Mucosa of descending colon (tissue), 3 donors: ENCODE results near the gene MISP. TPM values are rescaled to one million over a fixed set of nuclear protein-coding genes. Genes with fewer than 3 reads are reported as not detected.
"Not testable (repeated sequence)": the region's sequence is repeated elsewhere in the genome, so short reads cannot be mapped to it uniquely, and the experiment has no call there.

ENCODE experiments used
- ATAC-seq: fragments of 200-7000 bp; cut with Tn5 transposase; one replicate; pipeline ENCODE4 v1.9.1; 2020; ENCODE audit warnings: mild to moderate bottlenecking, moderate library complexity
- DNase-seq, 3 donors: peaks; one replicate each; pipeline ENCODE4 v3.0.0-alpha.2; 2020
- H3K36me3 ChIP-seq: fragments of 200-600 bp; one replicate; pipeline ENCODE4 v1.8.0; 2021; ENCODE audit warnings: low read depth, mild to moderate bottlenecking
- H3K4me1 ChIP-seq: fragments of 200-600 bp; one replicate; pipeline ENCODE4 v1.8.0; 2021; ENCODE audit warnings: low read depth, mild to moderate bottlenecking
- H3K4me3 ChIP-seq: fragments of 200-600 bp; one replicate; pipeline ENCODE4 v1.8.0; 2021; ENCODE audit warnings: mild to moderate bottlenecking
- H3K9me3 ChIP-seq: fragments of 200-600 bp; one replicate; pipeline ENCODE4 v1.8.0; 2021; ENCODE audit warnings: mild to moderate bottlenecking
- CTCF ChIP-seq: fragments of 200-600 bp; IDR thresholded peaks from one replicate; pipeline ENCODE4 v1.8.0; 2022; ENCODE audit warnings: antibody characterized with exemption, mild to moderate bottlenecking
- intact Hi-C, 2 donors: fragments of 100-400 bp; cut with DNase I in 1 of 2; cut with micrococcal nuclease in 1 of 2; formaldehyde crosslinking; loops; one replicate each; pipeline versions ENCODE4 v1.11.0 to v1.11.1; 2022; cut with DNase I, micrococcal nuclease
- long read RNA-seq, 2 donors: library from polyadenylated mRNA; unstranded; transcript quantifications; one replicate each; pipeline ENCODE4 v2.0.0, GENCODE V29; 2019 to 2021
- total RNA-seq, 3 donors: library from RNA; stranded (reverse); fragmentation: NEBNext Ultra II Directional in 2 of 3; extraction: Animal tissue kit (Norgen Biotek cat#: 25700) in 2 of 3; gene quantifications; one replicate each; pipeline versions ENCODE4 v1.2.1 to v1.2.4, GENCODE V29; 2021 to 2023
- donor health status: DM: no; HTN: no; CAD: no; lungs with moderate emphysema.
- donor health status: DM: no; HTN: no; CAD: no.
- donor health status: DM: no; HTN: yes; CAD: no.

The MISP gene
- 100 to 1,000 TPM; 184 to 443 (median 361) TPM for total RNA-seq
- long read RNA-seq, donor 1, transcript MISP-201 (5 exons, 2,871 nt) = major isoform, 148 of 661 reads
- long read RNA-seq, donor 1, partial matches to known transcripts = 287 of 661 reads
- long read RNA-seq, donor 1, other reads (novel, unspliced or antisense) = 226 of 661 reads
- long read RNA-seq, donor 2, transcript MISP-201 (5 exons, 2,871 nt) = major isoform, 95 of 360 reads
- long read RNA-seq, donor 2, partial matches to known transcripts = 41 of 360 reads
- long read RNA-seq, donor 2, other reads (novel, unspliced or antisense) = 224 of 360 reads

DNA sequence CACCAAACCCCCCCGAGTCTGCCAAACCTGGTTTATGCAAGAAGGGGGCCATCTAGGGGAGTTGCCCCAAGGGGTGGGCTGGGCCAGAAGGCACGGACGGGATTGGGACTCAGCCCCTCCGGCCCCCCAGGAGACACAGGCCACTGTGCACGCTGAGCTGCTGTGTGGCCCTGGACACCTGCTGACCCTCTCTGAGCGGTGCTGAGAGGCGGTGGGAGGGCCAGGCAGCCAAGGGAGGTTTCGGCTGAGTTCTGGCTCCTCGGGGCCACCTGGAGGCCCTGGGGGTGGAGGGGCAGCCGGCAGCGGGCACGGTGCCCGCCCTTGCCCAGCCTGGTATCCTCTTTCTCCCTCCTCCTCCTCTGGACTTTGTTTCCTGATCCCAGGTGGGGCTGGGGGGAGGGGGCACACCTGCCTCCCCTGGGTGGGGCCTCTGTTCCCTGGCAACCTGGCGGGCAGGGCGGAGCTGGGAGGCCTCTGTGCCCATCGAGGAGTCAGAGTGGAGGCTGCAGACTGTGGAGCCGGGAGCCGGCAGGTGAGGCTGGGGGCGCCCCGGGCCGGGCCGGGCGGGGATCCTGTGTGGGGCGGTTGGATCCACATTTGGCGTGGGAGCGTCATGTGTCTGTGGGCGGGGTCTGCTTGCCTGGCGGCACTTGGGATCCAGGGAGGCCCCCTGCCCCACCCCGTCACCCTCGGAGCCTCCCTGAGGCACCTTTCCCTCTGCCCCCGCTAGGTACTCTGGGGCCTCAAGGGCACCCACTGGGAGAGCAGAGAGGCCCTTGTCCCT, at the start of gene MISP:
MISP (plus strand) TSS at position 473 of the 784 bp plus-strand sequence. CDS start 5,835 bp downstream, outside the sequence.
- H3K36me3 ChIP-seq = no peaks in the 10 kb centered on the region
- ATAC-seq (peak; percentile 68), DNase-seq (peak; percentile 94 to 97 (median 94))
- TF ChIP-seq CTCF = no peak
- H3K9me3 ChIP-seq = no peaks in the 10 kb centered on the region
- H3K4me3 ChIP-seq = peak within 1 kb of the TSS; percentile 54
- intact Hi-C loops = no loop called here
- peaks cover 24% of the 10 kb centered on the region for H3K4me1 ChIP-seq

DNA sequence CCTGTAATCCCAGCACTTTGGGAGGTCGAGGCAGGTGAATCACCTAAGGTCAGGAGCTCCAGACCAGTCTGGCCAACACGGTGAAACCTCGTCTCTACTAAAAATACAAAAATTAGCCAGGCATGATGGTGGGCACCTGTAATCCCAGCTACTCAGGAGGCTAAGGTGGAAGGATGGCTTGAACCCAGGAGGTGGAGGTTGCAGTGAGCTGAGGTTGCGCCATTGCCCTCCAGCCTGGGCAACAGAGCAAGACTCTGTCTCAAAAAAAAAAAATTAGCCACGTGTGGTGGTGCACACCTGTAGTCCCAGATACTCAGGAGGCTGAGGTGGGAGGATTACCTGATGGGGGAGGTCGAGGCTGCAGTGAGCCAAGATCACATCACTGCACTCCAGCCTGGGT, 48.1 kb upstream of the MISP start:
- H3K9me3 ChIP-seq, H3K4me1 ChIP-seq, DNase-seq, intact Hi-C loops, H3K36me3 ChIP-seq, H3K4me3 ChIP-seq, ATAC-seq: not testable (repeated sequence)

GRCh38 chr19:703329-703650, 47.6 kb upstream of the MISP start:
- intact Hi-C loops = no loop called here
- no peak for TF ChIP-seq CTCF
- no peak for ATAC-seq

GRCh38 chr19:703651-704446, 47.1 kb upstream of the MISP start:
- Histone ChIP-seq H3K36me3 (no peaks in the 10 kb centered on the region), H3K4me1 (no peaks in the 10 kb centered on the region), H3K9me3 (no peaks in the 10 kb centered on the region), H3K4me3 (no peak overlapping the region)
- no peak for TF ChIP-seq CTCF
- ATAC-seq (peak; percentile 93), DNase-seq (peak; percentile 67 to 85 (median 74))
- intact Hi-C loops = no loop called here

More at GRCh38 chr19:703329-703650, 47.6 kb upstream of the MISP start:
- Histone ChIP-seq H3K4me3 (no peak overlapping the region), H3K9me3 (no peaks in the 10 kb centered on the region), H3K4me1 (no peaks in the 10 kb centered on the region), H3K36me3 (no peaks in the 10 kb centered on the region)
- no peak for DNase-seq

GRCh38 chr19:704447-704741, 46.5 kb upstream of the MISP start:
- ATAC-seq = no peak
- H3K4me3 ChIP-seq = no peak overlapping the region
- intact Hi-C loops = no loop called here

More at GRCh38 chr19:704447-704741, 46.5 kb upstream of the MISP start:
- Histone ChIP-seq H3K9me3 (no peaks in the 10 kb centered on the region), H3K36me3 (no peaks in the 10 kb centered on the region), H3K4me1 (peaks cover 4% of the 10 kb centered on the region)
- no peak for DNase-seq
- no peak for TF ChIP-seq CTCF
